GM12878 (cell line): Measurements from ENCODE around the gene LIMS2. TPM values are rescaled to one million over a fixed set of nuclear protein-coding genes. Genes with fewer than 3 reads are reported as not detected.

ENCODE experiments used
- ATAC-seq: fragments of 200-7000 bp; cut with Tn5 transposase; 3 replicates; pipeline ENCODE4 v1.9.1; 2020; ENCODE audit warnings: mild to moderate bottlenecking, moderate library complexity
- BruUV-seq: library from RNA; stranded (reverse); fragments of 400-500 nt; replicated peaks from 2 replicates; lab custom pipeline; 2021; lab: Mats Ljungman, UMichigan
- CTCF ChIA-PET: fragments of 300-600 bp; sonication (Branson Sonifier 250); formaldehyde crosslinking; extraction: SDS; loops from one replicate; lab custom pipeline; 2021; ENCODE audit warnings: inconsistent platforms; lab: Yijun Ruan, JAX
- POLR2A ChIA-PET: fragments of 350-600 bp; formaldehyde crosslinking; extraction: SDS; loops from one replicate; lab custom pipeline; 2021; ENCODE audit warnings: inconsistent platforms; lab: Charles Lee
- RAD21 ChIA-PET: fragments of 300-600 bp; sonication (Branson Sonifier 250); formaldehyde crosslinking; loops from one replicate; lab custom pipeline; 2023; ENCODE audit warnings: antibody characterized with exemption; ENCODE audit not compliant: unreplicated experiment; lab: Charles Lee
- SMC1A ChIA-PET: fragments of 300-600 bp; sonication (Branson Sonifier 250); formaldehyde crosslinking; loops from one replicate; lab custom pipeline; 2023; ENCODE audit not compliant: unreplicated experiment, uncharacterized antibody; lab: Charles Lee
- DNase-seq: peaks from one replicate; pipeline ENCODE4 v3.0.0-alpha.2; 2011; ENCODE audit warnings: low read depth, low spot score
- FAIRE-seq: peaks from 3 replicates; lab custom pipeline; 2011; peaks lifted over from hg19 to GRCh38; lab: Jason Lieb, UNC
- H2AFZ ChIP-seq: 2 replicates; pipeline ENCODE4 v1.6.0; 2011; ENCODE audit warnings: low read depth, low read length, control low read depth; ENCODE audit not compliant: control insufficient read depth
- H3K27ac ChIP-seq: 2 replicates; pipeline ENCODE4 v1.5.1; 2011; ENCODE audit warnings: control low read depth; ENCODE audit not compliant: control insufficient read depth, insufficient read depth
- H3K27me3 ChIP-seq, 2 experiments: replicated peaks in 1 of 2; 2 replicates each; pipeline versions ENCODE4 v1.6.0 to v1.6.1; 2011; ENCODE audit warnings: low read length in 1 of 2; ENCODE audit not compliant: control insufficient read depth in 2 of 2, insufficient read depth in 2 of 2
- H3K36me3 ChIP-seq, 2 experiments: 2 replicates each; pipeline ENCODE4 v1.5.1; 2011; ENCODE audit warnings: low read length in 1 of 2; ENCODE audit not compliant: control insufficient read depth in 2 of 2, insufficient read depth in 2 of 2
- H3K4me1 ChIP-seq: 2 replicates; pipeline ENCODE4 v1.6.1; 2011; ENCODE audit warnings: mild to moderate bottlenecking, low read length, moderate library complexity, mixed read lengths; ENCODE audit not compliant: control insufficient read depth, insufficient read depth
- H3K4me2 ChIP-seq: 2 replicates; pipeline ENCODE4 v1.6.0; 2011; ENCODE audit warnings: control low read depth; ENCODE audit not compliant: control insufficient read depth, insufficient read depth
- H3K4me3 ChIP-seq: fragments of 200-600 bp; sonication (generic); 2 replicates; pipeline ENCODE4 v1.5.1; 2016
- H3K79me2 ChIP-seq: 2 replicates; pipeline ENCODE4 v1.6.0; 2011; ENCODE audit warnings: low read length; ENCODE audit not compliant: control insufficient read depth, insufficient read depth
- H3K9ac ChIP-seq: 2 replicates; pipeline ENCODE4 v1.8.0; 2011; ENCODE audit warnings: low read length, control low read depth, mixed read lengths; ENCODE audit not compliant: control insufficient read depth, insufficient read depth
- H3K9me3 ChIP-seq: replicated peaks from 3 replicates; pipeline ENCODE4 v1.5.1; 2011; ENCODE audit warnings: mild to moderate bottlenecking, low read length; ENCODE audit not compliant: control insufficient read depth, insufficient read depth
- H4K20me1 ChIP-seq: 2 replicates; pipeline ENCODE4 v1.6.0; 2011; ENCODE audit not compliant: control insufficient read depth, insufficient read depth
- BCL11A ChIP-seq: IDR thresholded peaks from 2 replicates; pipeline ENCODE4 v1.6.1; 2011; ENCODE audit warnings: low read depth, low read length
- BHLHE40 ChIP-seq, 2 experiments: fragments of 450-650 bp in 1 of 2; IDR thresholded peaks; 2 replicates each; pipeline ENCODE4 v1.6.1; 2011 to 2017; ENCODE audit warnings: low read depth in 2 of 2, borderline replicate concordance in 1 of 2, improper control_type of control experiment in 1 of 2, low read length in 1 of 2, mild to moderate bottlenecking in 1 of 2
- CEBPB ChIP-seq, 2 experiments: fragments of 150-350 bp in 1 of 2; IDR thresholded peaks; 2 replicates each; pipeline ENCODE4 v1.6.1; 2012 to 2014; ENCODE audit warnings: low read depth in 2 of 2, low read length in 2 of 2, borderline replicate concordance in 1 of 2, inconsistent platforms in 1 of 2
- ETV6 ChIP-seq, 2 experiments: fragments of 450-650 bp in 1 of 2; IDR thresholded peaks in 1 of 2; conservative IDR thresholded peaks in 1 of 2; 2 replicates each; pipeline ENCODE4 v1.6.1; 2014; ENCODE audit warnings: antibody characterized with exemption in 1 of 2, borderline replicate concordance in 1 of 2, low read depth in 1 of 2, mild to moderate bottlenecking in 1 of 2, moderate library complexity in 1 of 2
- GABPA ChIP-seq: IDR thresholded peaks from 2 replicates; pipeline ENCODE4 v1.6.1; 2014; ENCODE audit warnings: antibody characterized with exemption, low read depth, mild to moderate bottlenecking, inconsistent platforms
- LARP7 ChIP-seq: fragments of 450-650 bp; IDR thresholded peaks from 2 replicates; pipeline ENCODE4 v1.6.1; 2017; ENCODE audit warnings: mild to moderate bottlenecking
- NFXL1 ChIP-seq: fragments of 450-650 bp; IDR thresholded peaks from 2 replicates; pipeline ENCODE4 v1.6.1; 2017; ENCODE audit warnings: antibody characterized with exemption, mild to moderate bottlenecking, borderline replicate concordance
- PAX5 ChIP-seq: IDR thresholded peaks from 2 replicates; pipeline ENCODE4 v1.6.1; 2011; ENCODE audit warnings: low read depth, low read length, borderline replicate concordance
- POLR2AphosphoS2 ChIP-seq: IDR thresholded peaks from 2 replicates; pipeline ENCODE4 v1.6.1; 2011; ENCODE audit warnings: low read depth, mild to moderate bottlenecking, low read length, improper control_type of control experiment, moderate library complexity
- SIN3A ChIP-seq: IDR thresholded peaks from 2 replicates; pipeline ENCODE4 v1.6.1; 2012; ENCODE audit warnings: low read depth, low read length, improper control_type of control experiment
- SP1 ChIP-seq: IDR thresholded peaks from one replicate; pipeline ENCODE4 v1.6.1; 2011; ENCODE audit warnings: low read depth, low read length
- ZNF24 ChIP-seq: fragments of 450-650 bp; IDR thresholded peaks from 2 replicates; pipeline ENCODE4 v1.6.1; 2017; ENCODE audit warnings: antibody characterized with exemption, mild to moderate bottlenecking
- ZSCAN29 ChIP-seq: fragments of 450-650 bp; IDR thresholded peaks from 2 replicates; pipeline ENCODE4 v1.6.1; 2017; ENCODE audit warnings: mild to moderate bottlenecking, moderate library complexity
- WGBS: methylation state at CpG from one replicate; pipeline ENCODE4 v1.1.6; 2016; ENCODE audit warnings: low lambda C conversion rate; ENCODE audit not compliant: insufficient replicate concordance, insufficient coverage; ENCODE audit errors: missing lambda C conversion rate; 5-methylcytosine and 5-hydroxymethylcytosine counted together
- in situ Hi-C: fragments of 300-500 bp; cut with MboI; formaldehyde crosslinking; loops from 9 replicates; pipeline ENCODE4 v1.14.3; 2018; ENCODE audit warnings: mixed read lengths
- intact Hi-C: fragments of 100-400 bp; cut with micrococcal nuclease; formaldehyde crosslinking; loops from one replicate; pipeline ENCODE4 v1.14.2; 2022; ENCODE audit not compliant: unreplicated experiment
- polyA plus RNA-seq, 11 experiments: library from polyadenylated mRNA; depleted of rRNA in 4 of 11; unstranded in 6 of 11; stranded (reverse) in 5 of 11; fragments of >200 nt; fragmentation: Nextera tagmentation in 4 of 11; fragmentation: Illumina TruSeq in 1 of 11; extraction: Ambion mirVana in 4 of 11; extraction: Trizol in 1 of 11; gene quantifications; 1 replicate in 1 of 11; 2 replicates in 10 of 11; pipeline versions ENCODE4 v1.2.1 to v1.2.3, GENCODE V29; 2011 to 2016; ENCODE audit warnings: inconsistent platforms in 2 of 11, missing spikeins in 2 of 11, low read depth in 1 of 11
- total RNA-seq, 4 experiments: library from RNA; depleted of rRNA in 3 of 4; stranded (reverse); fragments of >200 nt in 3 of 4; fragmentation: Illumina TruSeq in 1 of 4; extraction: Trizol in 1 of 4; gene quantifications; 2 replicates each; pipeline versions ENCODE4 v1.2.1 to v1.2.3, GENCODE V29; 2013 to 2021
- TF ChIP-seq, protein P1 (sequence below): fragments of 450-650 bp; conservative IDR thresholded peaks from 2 replicates; pipeline ENCODE4 v1.6.1; 2017; ENCODE audit warnings: mild to moderate bottlenecking, moderate library complexity
- TF ChIP-seq, protein P2 (sequence below): IDR thresholded peaks from 2 replicates; pipeline ENCODE4 v1.6.1; 2012; ENCODE audit warnings: improper control_type of control experiment, low read depth, low read length; ENCODE audit not compliant: insufficient replicate concordance

Gene LIMS2
- total and polyA plus RNA-seq, 10 of the 15 experiments (the other 5 are each of a cell fraction or from before 2014, with no cell fraction given) = 0.06 to 0.81 (median 0.16) TPM; not detected in 2

DNA sequence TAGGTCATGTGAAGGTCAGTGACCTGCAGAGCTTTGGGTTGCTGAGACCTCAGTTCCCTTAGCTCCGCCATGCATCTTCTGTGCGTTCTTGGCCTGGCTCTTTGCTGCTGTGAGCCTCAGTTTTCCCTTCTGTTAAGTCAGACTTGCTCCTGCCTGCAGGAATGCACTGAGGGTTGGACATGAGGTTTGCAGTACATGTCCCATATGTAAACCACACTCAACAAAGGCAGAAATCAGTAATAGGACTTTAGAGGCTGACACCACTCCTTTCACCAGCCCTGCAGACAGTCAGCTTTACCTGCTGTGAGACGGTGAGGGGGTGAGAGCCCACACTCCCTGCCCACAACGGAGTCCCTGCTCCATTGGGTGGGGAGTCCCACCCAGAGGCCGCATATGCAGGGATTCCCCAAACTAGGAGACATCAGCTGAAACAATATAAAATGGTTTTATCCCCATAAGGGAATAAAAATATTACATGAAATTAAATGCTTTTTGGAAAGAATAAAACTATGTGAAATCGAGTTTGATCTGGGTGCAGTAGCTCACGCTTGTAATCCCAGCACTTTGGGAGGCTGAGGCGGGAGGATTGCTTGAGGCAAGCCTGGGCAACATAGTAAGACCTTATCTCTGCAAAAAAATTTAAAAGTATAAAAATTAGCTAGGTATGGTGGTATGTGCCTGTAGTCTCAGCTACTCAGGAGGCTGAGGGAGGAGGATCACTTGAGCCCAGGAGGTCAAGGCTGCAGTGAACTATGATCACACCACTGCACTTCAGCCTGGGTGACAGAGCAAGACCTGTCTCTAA lies 84.7 kb downstream of the LIMS2 start (continued):
- TF ChIP-seq ETV6 (conservative IDR thresholded peaks at IDR 0.05 in 1 of 2, IDR thresholded peaks at IDR 0.05 in 1 of 2; ENCODE audit: borderline replicate concordance in 1 of 2, low read depth in 1 of 2) (no peak), GABPA (no peak), LARP7 (no peak), ZSCAN29 (no peak), SP1 (no peak)

DNA sequence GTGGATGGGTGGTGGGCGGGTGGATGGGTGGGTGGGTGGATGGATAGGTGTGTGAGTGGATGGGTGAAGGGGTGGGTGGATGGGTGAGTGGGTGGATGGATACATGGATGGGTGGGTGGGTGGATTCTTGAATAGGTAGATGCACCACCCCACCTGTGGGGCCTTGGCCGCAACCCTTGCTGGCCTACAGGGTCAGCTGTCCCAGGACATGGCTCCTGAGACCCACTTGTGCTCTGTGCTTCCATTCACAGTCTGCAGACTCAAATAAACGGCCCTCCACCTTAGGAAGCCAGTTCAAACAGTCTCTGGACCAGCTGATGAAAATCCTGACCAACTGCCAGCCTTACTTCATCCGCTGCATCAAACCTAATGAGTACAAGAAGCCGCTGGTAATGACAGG lies 85.5 kb downstream of the LIMS2 start:
- RAD21 ChIA-PET = interaction anchor here (2.0 kb wide), 1 partner anchor 216 kb away, joined by 6 read pairs; no protein-coding TSS in a partner anchor
- TF ChIP-seq, protein P1, sequence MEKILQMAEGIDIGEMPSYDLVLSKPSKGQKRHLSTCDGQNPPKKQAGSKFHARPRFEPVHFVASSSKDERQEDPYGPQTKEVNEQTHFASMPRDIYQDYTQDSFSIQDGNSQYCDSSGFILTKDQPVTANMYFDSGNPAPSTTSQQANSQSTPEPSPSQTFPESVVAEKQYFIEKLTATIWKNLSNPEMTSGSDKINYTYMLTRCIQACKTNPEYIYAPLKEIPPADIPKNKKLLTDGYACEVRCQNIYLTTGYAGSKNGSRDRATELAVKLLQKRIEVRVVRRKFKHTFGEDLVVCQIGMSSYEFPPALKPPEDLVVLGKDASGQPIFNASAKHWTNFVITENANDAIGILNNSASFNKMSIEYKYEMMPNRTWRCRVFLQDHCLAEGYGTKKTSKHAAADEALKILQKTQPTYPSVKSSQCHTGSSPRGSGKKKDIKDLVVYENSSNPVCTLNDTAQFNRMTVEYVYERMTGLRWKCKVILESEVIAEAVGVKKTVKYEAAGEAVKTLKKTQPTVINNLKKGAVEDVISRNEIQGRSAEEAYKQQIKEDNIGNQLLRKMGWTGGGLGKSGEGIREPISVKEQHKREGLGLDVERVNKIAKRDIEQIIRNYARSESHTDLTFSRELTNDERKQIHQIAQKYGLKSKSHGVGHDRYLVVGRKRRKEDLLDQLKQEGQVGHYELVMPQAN = no peak
- TF ChIP-seq SIN3A (no peak), SP1 (no peak), NFXL1 (no peak), BCL11A (no peak), BHLHE40 (IDR thresholded peaks at IDR 0.05; ENCODE audit: borderline replicate concordance in 1 of 2, low read depth in 2 of 2, low read length in 1 of 2) (no peak), POLR2AphosphoS2 (no peak), PAX5 (no peak), ZNF24 (no peak), CEBPB (IDR thresholded peaks at IDR 0.05; ENCODE audit: borderline replicate concordance in 1 of 2, low read depth in 2 of 2, low read length in 2 of 2) (no peak)
- TF ChIP-seq, protein P2, sequence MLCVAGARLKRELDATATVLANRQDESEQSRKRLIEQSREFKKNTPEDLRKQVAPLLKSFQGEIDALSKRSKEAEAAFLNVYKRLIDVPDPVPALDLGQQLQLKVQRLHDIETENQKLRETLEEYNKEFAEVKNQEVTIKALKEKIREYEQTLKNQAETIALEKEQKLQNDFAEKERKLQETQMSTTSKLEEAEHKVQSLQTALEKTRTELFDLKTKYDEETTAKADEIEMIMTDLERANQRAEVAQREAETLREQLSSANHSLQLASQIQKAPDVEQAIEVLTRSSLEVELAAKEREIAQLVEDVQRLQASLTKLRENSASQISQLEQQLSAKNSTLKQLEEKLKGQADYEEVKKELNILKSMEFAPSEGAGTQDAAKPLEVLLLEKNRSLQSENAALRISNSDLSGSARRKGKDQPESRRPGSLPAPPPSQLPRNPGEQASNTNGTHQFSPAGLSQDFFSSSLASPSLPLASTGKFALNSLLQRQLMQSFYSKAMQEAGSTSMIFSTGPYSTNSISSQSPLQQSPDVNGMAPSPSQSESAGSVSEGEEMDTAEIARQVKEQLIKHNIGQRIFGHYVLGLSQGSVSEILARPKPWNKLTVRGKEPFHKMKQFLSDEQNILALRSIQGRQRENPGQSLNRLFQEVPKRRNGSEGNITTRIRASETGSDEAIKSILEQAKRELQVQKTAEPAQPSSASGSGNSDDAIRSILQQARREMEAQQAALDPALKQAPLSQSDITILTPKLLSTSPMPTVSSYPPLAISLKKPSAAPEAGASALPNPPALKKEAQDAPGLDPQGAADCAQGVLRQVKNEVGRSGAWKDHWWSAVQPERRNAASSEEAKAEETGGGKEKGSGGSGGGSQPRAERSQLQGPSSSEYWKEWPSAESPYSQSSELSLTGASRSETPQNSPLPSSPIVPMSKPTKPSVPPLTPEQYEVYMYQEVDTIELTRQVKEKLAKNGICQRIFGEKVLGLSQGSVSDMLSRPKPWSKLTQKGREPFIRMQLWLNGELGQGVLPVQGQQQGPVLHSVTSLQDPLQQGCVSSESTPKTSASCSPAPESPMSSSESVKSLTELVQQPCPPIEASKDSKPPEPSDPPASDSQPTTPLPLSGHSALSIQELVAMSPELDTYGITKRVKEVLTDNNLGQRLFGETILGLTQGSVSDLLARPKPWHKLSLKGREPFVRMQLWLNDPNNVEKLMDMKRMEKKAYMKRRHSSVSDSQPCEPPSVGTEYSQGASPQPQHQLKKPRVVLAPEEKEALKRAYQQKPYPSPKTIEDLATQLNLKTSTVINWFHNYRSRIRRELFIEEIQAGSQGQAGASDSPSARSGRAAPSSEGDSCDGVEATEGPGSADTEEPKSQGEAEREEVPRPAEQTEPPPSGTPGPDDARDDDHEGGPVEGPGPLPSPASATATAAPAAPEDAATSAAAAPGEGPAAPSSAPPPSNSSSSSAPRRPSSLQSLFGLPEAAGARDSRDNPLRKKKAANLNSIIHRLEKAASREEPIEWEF = no peak
- H3K4me3 ChIP-seq = no peak overlapping the region
- no peak for FAIRE-seq
- H3K27ac ChIP-seq = no peak overlapping the region
- H3K36me3 ChIP-seq = no peaks in the 10 kb centered on the region
- WGBS = 74% methylated on average over 4 of the region's 5 CpGs
- H3K79me2 ChIP-seq = no peaks in the 10 kb centered on the region
- no peaks in the 10 kb centered on the region for H4K20me1 ChIP-seq
- no TSS peak for BruUV-seq
- H3K4me2 ChIP-seq = no peak overlapping the region
- in situ Hi-C loops = no loop called here
- CTCF ChIA-PET = interaction anchor here (0.6 to 4.5 kb wide), 5 partner anchors 10 to 191 kb away, joined by 3 to 90 read pairs (median 5); no protein-coding TSS in a partner anchor
- SMC1A ChIA-PET = interaction anchor here (1.8 kb wide), 1 partner anchor 7 kb away, joined by 4 read pairs; no protein-coding TSS in a partner anchor
- no peak for DNase-seq
- no peak overlapping the region for H2AFZ ChIP-seq
- no peaks in the 10 kb centered on the region for H3K4me1 ChIP-seq
- no peaks in the 10 kb centered on the region for H3K27me3 ChIP-seq
- H3K9ac ChIP-seq = no peak overlapping the region
- POLR2A ChIA-PET = no interaction called here
- no peaks in the 10 kb centered on the region for H3K9me3 ChIP-seq
- intact Hi-C loops = no loop called here
- no peak for ATAC-seq
